Hematopoietic multipotent progenitor cell treated with erythropoietin and hydrocortisone succinate and interleukin-3 and kit ligand, for 15 days (in vitro differentiated cells): ENCODE data around the gene OTP.
"Not testable (repeated sequence)": the region's sequence is repeated elsewhere in the genome, so short reads cannot be mapped to it uniquely, and the experiment has no call there.

ENCODE experiments used
- DNase-seq: peaks from one replicate; pipeline ENCODE4 v3.0.0-alpha.2; 2015; ENCODE audit warnings: low spot score

Gene OTP

GRCh38 chr5:77608927-77609326 is 29.6 kb downstream of the OTP start:
- DNase-seq, result not testable (repeated sequence)

- no peak for DNase-seq
Measured at GRCh38 chr5:77607324-77607723, 31.2 kb downstream of the OTP start.

GRCh38 chr5:77606279-77606678 is 32.2 kb downstream of the OTP start:
- no peak for DNase-seq

- DNase-seq, result no peak
Measured at GRCh38 chr5:77599679-77600078, 38.8 kb downstream of the OTP start.

GRCh38 chr5:77590347-77590746 is 48.2 kb downstream of the OTP start:
- DNase-seq, result no peak

- no peak for DNase-seq
Measured at GRCh38 chr5:77588175-77588574, 50.3 kb downstream of the OTP start.

- DNase-seq, result no peak
Measured at GRCh38 chr5:77586101-77586500, 52.4 kb downstream of the OTP start.

GRCh38 chr5:77582143-77582542 is 56.4 kb downstream of the OTP start:
- not testable (repeated sequence) for DNase-seq
